ENCODE data around the gene VPS37C.

Gene VPS37C

DNA sequence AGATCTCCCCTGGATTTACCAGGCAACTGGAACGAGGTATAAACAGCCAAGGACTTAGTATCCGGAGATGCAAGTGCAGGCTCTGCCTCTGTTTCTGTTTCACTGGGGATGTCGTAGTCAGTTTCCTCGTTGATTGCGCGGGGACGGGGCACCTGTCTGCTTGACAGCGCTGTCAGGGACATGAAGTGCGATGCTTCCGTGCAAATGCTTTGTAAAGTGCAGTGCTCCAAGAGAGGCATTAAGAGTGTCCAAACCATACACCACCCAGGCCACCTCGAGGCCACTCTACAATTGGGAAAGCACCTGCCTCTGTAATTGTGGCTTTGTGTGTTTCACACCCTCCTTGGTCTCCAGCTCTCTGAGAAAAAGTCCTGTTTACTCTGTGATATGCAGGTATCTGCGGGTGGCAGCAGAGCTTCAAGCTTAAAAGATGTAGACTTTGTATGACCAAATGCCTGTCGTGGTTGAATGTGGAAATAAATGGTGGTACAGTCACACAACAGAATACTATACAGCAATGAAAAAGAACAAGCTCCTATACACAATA lies 77.6 kb downstream of the VPS37C start:
- in situ Hi-C loops (cut with HindIII; ENCODE audit: low sequenced_read_pairs), result no loop called here
- no peak overlapping the region for H3K4me3 ChIP-seq (ENCODE audit: low read depth, low read length)
- TF ChIP-seq, protein P1, sequence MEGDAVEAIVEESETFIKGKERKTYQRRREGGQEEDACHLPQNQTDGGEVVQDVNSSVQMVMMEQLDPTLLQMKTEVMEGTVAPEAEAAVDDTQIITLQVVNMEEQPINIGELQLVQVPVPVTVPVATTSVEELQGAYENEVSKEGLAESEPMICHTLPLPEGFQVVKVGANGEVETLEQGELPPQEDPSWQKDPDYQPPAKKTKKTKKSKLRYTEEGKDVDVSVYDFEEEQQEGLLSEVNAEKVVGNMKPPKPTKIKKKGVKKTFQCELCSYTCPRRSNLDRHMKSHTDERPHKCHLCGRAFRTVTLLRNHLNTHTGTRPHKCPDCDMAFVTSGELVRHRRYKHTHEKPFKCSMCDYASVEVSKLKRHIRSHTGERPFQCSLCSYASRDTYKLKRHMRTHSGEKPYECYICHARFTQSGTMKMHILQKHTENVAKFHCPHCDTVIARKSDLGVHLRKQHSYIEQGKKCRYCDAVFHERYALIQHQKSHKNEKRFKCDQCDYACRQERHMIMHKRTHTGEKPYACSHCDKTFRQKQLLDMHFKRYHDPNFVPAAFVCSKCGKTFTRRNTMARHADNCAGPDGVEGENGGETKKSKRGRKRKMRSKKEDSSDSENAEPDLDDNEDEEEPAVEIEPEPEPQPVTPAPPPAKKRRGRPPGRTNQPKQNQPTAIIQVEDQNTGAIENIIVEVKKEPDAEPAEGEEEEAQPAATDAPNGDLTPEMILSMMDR (IDR thresholded peaks at IDR 0.05; ENCODE audit: low read depth, low read length, missing control alignments), result no peak
- no peak for DNase-seq (ENCODE audit: low read depth)

GRCh38 chr11:61082931-61083531 lies 78.2 kb downstream of the VPS37C start:
- no peak overlapping the region for H3K4me3 ChIP-seq (ENCODE audit: low read depth, low read length)
- in situ Hi-C loops (cut with HindIII; ENCODE audit: low sequenced_read_pairs), result no loop called here
- no peak for DNase-seq (ENCODE audit: low read depth)
- TF ChIP-seq, protein P1 (IDR thresholded peaks at IDR 0.05; ENCODE audit: low read depth, low read length, missing control alignments), result no peak

DNA sequence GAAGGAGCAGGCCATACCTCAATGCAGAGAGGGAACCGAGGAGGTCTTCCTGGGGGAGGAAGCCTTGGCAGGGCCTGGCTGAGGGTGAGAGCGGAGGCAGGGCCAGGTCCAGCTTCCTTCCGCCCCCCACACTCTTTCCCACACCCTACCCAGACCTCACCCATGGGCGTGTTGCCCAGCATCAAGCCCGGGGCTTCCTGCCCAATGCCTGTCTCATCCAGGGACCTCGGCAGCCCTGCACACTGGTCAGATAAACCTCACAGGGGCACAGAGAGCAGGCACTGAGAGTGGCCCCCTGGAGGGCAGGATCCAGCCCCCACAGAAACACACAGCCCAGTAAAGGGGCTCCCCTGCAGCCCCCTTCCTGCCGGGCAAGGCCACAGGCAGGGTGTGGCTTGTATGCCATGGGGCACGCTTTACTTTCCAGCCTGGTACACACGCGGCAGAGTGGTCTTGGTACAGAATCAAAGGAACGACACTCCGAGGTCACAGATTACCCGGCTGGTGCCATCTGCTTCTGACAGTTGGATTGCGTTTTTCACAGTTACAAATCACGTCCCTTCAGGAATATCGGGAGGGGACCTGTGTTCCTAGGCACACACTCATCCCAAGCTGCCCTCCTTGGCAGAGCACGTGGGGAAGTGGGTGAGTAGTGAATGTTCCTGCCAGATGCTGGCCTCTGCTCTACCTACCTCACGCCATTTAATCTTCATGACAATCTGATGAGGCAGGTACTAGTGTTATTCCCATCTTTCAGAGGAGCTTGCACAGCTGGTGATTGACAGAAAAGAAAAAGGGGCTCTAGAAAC lies 79.0 kb downstream of the VPS37C start:
- DNase-seq (ENCODE audit: low read depth), result no peak
- in situ Hi-C loops (cut with HindIII; ENCODE audit: low sequenced_read_pairs), result no loop called here
- TF ChIP-seq, protein P1 (IDR thresholded peaks at IDR 0.05; ENCODE audit: low read depth, low read length, missing control alignments), result no peak
- no peak overlapping the region for H3K4me3 ChIP-seq (ENCODE audit: low read depth, low read length)

GRCh38 chr11:61080986-61081590 lies 80.1 kb downstream of the VPS37C start:
- no peak overlapping the region for H3K4me3 ChIP-seq (ENCODE audit: low read depth, low read length)
- in situ Hi-C loops (cut with HindIII; ENCODE audit: low sequenced_read_pairs), result no loop called here
- TF ChIP-seq, protein P1 (IDR thresholded peaks at IDR 0.05; ENCODE audit: low read depth, low read length, missing control alignments), result no peak
- no peak for DNase-seq (ENCODE audit: low read depth)

GRCh38 chr11:61080526-61080925 lies 80.7 kb downstream of the VPS37C start:
- TF ChIP-seq, protein P1 (IDR thresholded peaks at IDR 0.05; ENCODE audit: low read depth, low read length, missing control alignments), result no peak
- no peak overlapping the region for H3K4me3 ChIP-seq (ENCODE audit: low read depth, low read length)
- in situ Hi-C loops (cut with HindIII; ENCODE audit: low sequenced_read_pairs), result no loop called here
- no peak for DNase-seq (ENCODE audit: low read depth)
